Measurements from ENCODE around the gene NPSR1.
"Not testable (repeated sequence)": the region's sequence is repeated elsewhere in the genome, so short reads cannot be mapped to it uniquely, and the experiment has no call there.

The NPSR1 gene

DNA sequence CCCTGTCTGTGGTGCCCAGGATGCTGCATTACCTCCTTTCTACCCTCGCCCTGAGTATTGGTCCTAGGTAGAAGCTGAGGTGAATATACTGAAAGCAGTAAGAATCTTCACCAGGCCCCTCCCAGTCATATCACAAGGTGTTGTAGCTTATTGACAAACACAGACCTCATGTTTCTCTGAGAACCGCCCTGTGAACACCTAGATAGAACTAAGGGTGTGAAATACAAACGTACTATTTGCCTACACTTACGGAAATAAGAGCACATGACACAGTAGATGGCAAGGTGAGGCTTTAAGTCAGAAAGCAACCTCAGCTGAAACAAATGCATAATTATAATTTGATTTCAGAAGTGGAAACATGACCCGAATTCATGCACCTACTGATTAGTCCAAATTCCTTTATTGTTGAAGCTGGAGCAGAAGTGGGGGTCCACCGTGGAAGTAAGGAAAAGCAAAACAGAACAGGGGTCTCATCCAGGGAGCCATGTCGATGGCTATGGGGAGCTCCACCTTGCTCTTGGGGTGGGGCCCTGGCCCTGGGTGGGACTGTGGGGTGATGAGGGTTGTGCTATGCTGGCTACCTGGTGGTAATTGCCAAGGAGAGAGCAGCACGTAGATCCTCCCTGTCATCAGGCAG is at the start of gene NPSR1:
NPSR1 (plus strand) TSS at position 587 of the 637 bp plus-strand sequence. CDS start 195 bp downstream, outside the sequence.
- DNase-seq = no peak

DNA sequence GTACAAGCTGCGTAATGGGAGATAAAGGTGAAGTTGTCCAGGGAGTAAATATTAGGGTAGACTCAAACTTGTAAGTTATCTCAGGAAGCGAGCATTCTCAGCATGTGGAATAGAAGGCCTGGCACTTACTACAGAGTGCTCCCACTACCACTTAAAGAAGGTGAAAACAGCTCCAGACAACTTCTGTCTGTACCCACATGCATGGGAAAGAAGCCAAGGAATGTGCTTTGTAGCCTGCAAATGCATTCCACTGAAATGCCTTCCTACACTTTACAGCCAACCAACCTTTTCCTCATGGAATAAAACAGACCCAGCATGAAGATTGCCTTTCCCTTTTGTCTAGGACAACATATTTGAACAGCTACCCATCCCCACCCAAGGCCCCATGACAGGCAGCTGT is 45.4 kb upstream of the NPSR1 start:
- no peak for DNase-seq

DNA sequence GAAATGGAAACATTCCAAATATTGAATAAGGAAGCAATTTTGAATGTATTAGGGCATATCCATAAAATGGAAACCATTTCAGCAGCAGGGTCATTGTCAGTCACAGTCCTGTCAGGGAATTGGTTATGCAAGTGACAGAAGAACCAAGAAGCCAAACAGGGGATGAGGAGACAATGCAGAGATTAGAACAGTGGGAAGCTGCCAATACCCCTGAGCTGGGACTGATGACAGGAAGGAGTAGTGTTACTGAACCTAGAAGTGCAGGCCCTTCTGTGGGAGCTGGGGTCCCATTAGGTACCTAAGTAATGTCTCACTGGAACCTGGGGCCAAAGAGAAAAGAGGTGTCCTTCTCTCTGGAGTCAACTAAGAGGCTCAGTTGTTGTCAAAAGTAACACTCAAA is 37.6 kb upstream of the NPSR1 start:
- DNase-seq = no peak

DNA sequence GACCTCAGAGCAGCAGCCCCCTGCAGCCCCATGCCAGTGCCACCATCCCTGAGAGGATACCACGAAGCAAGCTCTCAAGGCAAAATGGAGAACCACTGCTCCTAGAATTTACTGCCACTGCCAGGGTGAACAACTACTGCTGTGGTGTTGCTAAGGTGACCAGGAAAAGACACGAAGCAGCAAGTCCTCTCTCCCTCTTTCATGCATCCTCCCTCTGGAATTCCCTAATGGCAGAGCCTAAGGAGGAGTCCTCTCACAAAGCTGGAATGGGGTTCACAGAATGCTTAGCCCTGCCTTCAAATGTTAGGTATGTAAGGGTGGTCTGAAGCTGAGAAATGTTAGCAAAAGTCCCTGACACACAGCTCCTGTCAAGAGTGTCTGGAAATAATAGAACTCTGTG is 35.8 kb upstream of the NPSR1 start:
- DNase-seq = no peak

GRCh38 chr7:34622771-34623250 is 35.2 kb upstream of the NPSR1 start:
- DNase-seq = no peak

- DNase-seq = not testable (repeated sequence)
Observed at GRCh38 chr7:34628618-34629017, 29.4 kb upstream of the NPSR1 start.

DNA sequence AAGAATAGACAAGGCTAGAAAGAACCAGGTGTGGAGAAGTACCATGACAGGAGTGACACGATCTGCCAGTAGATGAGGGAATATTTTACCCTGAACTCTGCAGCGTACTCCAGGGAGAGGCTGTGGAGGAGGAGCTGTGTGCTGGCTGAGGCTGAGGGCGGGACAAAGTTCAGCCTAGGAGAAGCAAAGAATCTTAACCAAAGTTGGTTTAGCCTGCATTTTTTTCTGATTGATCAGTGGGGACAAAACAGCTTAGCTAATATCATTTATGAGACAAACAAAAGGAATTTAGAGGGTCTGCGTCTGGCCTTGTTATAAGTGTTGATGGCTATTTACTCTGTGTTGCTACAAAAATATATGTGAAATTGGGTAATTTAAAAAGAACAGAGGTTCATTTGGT is 5.2 kb upstream of the NPSR1 start:
- no peak for DNase-seq

- no peak for DNase-seq
Observed at GRCh38 chr7:34653787-34654186, 4.2 kb upstream of the NPSR1 start.

DNA sequence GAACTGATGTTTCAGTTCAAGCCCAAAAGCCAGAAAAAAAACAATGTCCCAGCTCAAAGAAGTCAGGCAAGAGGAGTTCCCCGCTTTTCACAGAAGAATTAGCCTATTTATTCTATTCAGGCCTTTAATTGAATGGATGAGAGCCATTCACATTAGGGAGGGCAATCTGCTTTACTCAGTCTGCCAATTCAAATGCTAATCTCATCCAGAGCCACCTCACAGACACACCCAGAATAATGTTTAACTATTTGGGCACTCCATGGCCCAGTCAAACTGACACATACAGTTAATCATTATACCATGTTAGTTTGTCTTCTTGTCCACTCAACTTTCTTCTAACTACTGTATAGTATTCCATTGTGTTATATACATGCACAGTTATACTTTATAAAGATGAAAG is 2.6 kb upstream of the NPSR1 start:
- DNase-seq = no peak

GRCh38 chr7:34656041-34656440 is 2.0 kb upstream of the NPSR1 start:
- DNase-seq = no peak

- DNase-seq = no peak
Observed at GRCh38 chr7:34659472-34660075, 1.6 kb downstream of the NPSR1 start.

DNA sequence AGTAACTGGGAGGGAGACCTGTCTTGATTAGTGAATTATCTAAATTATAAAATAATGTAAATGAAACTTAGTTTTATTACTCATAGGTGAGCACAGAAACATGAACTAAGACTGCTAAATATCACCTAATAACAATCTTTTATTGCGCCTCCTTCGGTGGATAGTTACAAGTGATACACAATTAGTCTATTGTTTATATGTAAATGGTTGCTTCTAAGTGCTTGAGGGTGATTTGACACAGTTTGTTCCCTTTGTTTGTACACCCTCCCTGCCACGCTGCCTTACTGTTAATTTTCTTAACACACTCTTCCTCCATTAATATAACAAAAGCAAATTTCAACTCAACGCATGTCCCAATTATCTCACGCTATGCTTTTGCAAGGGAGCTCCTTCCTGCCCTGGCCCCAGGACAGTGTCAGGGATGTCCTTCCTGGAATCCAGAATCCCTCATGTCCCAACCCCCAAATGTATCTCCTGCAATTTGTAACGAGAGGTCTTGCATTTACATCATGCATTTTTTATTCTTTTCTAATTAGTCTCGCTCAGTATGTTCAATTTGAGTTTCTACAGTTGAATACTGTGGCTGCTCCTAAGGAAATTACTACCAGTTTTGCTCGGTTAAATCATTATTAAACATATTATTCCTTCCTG is 4.2 kb downstream of the NPSR1 start:
- DNase-seq = no peak

DNA sequence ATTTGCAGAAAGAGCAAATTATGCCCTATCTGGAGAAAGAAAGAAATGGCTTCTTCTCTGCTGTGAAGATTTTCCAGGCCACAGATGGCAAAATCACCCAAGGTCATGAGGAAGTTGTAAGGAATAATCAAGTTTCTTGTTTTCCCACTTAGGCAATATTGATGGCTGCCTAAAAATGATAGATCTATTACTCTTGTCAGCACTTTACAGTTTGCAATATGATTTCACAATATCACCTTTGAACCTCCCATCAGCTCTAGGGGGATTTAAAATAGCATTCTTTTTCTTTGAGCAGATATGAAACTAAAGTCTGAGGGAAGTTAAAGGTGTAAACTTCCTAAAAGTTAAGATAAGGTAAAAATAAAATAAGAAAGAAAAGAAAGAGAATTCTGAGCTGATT is 6.7 kb downstream of the NPSR1 start:
- DNase-seq = no peak

- DNase-seq = no peak
Observed at GRCh38 chr7:34672430-34672829, 14.4 kb downstream of the NPSR1 start.

DNA sequence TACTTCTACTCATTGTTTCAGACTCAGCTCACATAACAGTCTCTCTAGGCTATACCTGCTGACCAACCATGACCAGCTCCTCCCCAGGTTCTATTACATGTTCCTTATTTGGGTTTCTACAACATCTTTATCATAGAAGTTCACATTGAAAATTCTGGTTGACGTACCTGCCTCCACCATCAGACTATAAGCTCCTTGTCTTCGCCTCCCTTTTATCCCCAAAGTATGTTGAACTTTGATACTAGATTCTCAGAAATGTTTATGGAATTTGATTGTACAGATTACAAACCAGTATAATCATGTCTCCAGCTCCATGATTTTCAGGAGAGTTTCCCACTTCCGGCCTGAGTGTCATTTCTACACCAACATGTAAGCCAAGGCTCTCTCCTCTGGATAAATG is 15.0 kb downstream of the NPSR1 start:
- no peak for DNase-seq

DNA sequence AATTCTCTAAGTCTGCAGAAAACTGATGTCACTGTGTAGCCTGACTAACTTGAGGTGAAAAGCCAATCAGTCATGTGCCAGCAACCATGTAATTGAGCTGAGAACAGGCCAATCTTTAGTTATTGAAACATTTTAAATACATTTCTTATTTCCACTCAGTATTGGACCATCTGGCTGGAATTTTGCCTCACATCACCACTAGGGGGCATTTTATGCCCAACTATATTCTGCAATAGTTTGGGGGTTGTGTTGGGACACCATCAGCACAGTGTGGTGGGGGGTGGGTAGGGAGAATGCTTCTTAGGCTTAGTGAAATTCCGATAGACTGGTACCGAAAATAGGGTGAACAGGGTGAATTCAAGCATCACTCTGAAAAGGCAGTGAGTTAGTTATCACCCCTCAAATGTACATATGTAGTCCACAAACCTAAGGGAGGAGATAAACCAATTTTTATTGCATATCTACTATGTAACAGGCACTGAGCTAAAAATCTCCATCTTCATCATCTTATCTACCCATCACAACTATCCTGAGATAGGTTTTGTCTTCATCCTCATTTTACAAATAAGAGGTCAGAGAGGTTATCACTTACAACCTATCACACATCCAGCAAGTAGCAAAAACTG is 17.8 kb downstream of the NPSR1 start:
- peak; percentile 25 for DNase-seq

- DNase-seq = no peak
Observed at GRCh38 chr7:34677491-34677890, 19.5 kb downstream of the NPSR1 start.

DNA sequence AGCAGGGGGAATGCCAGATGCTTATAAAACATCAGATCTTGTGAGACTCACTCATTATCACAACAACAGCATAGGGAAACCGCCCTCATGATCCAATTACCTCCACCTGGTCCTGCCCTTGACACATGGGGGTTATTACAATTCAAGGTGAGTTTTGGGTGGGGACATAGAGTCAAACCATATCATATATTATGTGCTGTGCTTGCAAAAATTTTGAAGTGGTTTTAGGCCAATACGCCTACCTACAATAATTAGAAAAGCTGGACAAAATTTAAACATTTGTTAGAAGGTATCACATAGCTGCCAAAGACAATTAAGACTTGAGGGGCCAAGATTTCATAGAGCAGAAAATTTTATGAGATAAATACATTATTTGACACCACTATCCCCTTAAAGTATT is 29.5 kb downstream of the NPSR1 start:
- no peak for DNase-seq

DNA sequence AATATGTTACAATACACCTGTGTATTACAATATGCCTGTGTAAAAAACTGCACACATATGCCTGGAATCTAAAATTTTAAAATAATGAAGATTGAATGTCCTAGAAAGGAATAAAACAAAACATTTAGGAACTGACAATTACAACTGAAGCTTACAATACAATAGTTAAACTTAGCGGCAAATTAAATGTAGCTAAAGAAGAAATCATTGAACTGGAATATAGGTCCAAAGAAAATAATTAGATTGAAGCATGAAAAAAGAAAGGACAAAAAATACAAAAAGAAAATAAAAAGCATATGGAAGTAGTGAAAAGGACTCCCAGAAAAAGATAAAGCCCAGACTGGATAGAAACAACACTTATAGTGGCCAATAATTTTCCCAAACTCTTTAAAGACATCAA is 38.4 kb downstream of the NPSR1 start:
- no peak for DNase-seq

DNA sequence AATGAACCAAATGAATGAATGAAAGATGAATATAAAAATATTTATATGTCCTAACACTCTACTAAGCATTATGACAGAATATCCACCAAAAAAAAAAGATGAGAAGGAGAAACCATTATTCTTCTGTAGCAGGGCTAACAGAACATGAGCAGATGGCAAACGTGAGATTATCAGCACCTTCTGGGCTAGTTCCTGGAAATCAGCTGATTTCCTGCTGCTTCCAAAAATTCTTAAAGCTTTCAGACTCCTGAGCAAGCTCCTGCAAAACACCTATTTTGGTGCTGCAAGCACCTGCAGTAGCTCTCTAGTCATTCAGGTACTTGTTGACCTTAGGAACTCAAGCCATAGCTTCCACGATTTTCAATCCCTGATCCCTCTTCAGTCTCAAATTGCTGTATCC is 51.8 kb downstream of the NPSR1 start:
- DNase-seq = no peak

GRCh38 chr7:34718867-34719266 is 60.8 kb downstream of the NPSR1 start:
- DNase-seq = no peak

- no peak for DNase-seq
Observed at GRCh38 chr7:34719636-34720035, 61.6 kb downstream of the NPSR1 start.

DNA sequence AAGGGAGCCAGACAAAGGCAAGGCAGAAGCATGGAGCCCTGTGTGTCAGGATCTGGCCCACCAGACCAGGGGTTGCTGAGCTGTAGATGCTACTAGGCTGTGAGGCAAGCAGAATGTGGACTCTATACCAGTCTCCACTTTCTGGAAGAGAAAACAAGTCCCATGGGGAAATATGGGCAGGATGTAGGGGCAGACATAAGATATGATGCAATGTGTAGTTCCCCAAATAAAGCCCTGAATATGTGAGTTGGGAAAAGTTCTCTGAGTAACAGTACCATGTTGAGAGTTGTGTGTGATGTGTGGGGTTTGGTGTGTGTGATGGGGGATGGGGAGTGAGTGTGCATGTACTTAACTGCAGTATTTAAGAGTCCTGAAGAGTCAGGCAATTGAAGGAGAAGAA is 62.3 kb downstream of the NPSR1 start:
- no peak for DNase-seq

- no peak for DNase-seq
Observed at GRCh38 chr7:34723338-34723737, 65.3 kb downstream of the NPSR1 start.

Measured in midbrain (tissue), 1 donor.